ENCODE measurements around the gene RGS3. TPM values are rescaled to one million over a fixed set of nuclear protein-coding genes. Genes with fewer than 3 reads are reported as not detected.
A peak's percentile ranks its signal among the peaks of the same experiment; 100 is the strongest.

Gene RGS3
- total RNA-seq, 2 donors from 2014 or later: 170 to 202 TPM

DNA sequence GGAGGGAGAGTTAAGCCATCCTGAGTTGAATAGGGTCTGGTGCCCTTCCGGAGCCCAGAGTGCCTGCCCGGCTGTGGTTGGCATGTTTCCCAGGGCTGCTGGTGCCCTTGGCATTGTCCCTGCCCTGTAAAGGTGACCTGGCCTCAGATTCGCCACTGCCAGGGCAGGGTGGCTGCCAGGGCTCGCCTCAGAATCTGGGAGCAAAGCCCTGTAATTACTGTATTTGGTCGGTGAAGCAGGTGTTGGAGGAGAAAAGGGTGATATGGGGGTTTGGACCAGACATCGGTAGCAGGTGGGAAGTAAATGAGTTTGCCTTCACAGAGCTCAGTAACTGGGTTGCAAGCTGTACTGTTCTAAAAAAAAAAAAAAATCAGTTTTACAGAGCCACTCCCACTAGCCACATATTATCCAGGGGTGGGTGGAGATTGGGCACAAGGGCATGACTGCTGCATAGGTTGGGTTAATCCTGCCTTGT lies 47.6 kb downstream of the RGS3 start:
- Histone ChIP-seq H3K36me3 (peaks cover 21% of the 10 kb centered on the region), H3K4me1 (ENCODE audit: control insufficient read depth in 1 of 2, low read depth in 2 of 2) (peaks cover 18 to 47% of the 10 kb centered on the region in 2 donors), H3K27ac (peak overlapping the region; percentile 71 to 84)

DNA sequence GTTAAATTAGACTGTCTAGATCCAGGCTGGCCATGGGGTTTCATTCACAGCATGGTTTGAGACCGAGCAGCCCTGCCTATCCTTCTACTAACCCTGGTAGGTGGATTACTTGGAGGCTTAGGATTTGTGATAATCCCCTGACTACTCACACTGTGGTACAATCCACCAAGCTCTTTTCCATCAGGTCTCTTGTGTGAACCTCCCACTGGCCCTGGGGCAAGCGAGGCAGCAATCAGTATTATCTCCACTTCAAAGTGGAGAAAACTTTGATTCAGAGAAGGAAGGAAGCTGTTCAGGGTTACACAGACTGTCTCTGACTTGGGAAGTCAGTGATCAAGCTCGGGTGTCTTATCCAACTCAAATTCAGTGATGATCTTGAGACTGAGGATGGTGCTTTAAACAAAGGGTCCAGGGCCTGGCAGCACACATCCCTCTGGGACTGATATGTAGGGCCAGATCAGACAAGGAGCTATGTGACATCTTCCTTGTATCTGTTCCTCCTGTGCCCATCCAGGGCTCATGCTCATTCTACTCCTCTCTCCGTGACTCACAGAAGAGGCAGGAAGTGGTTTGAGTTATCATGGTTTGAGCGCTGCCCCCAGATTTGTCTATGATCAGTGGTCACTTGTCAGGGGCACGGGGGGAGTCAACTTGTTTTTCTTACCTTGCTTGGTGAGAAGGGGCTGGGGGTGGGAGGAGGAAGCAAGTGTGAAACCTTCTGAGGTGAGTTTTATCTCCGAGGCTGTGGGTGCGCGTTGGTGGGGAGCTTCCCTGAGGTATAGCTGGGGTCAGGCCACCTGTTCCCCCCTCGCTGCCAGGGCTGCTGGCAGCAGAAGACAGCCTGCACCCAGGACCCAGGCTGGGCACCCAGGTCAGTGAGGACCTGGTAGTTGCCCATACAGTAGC lies 48.6 kb downstream of the RGS3 start:
- TF ChIP-seq, protein P1, sequence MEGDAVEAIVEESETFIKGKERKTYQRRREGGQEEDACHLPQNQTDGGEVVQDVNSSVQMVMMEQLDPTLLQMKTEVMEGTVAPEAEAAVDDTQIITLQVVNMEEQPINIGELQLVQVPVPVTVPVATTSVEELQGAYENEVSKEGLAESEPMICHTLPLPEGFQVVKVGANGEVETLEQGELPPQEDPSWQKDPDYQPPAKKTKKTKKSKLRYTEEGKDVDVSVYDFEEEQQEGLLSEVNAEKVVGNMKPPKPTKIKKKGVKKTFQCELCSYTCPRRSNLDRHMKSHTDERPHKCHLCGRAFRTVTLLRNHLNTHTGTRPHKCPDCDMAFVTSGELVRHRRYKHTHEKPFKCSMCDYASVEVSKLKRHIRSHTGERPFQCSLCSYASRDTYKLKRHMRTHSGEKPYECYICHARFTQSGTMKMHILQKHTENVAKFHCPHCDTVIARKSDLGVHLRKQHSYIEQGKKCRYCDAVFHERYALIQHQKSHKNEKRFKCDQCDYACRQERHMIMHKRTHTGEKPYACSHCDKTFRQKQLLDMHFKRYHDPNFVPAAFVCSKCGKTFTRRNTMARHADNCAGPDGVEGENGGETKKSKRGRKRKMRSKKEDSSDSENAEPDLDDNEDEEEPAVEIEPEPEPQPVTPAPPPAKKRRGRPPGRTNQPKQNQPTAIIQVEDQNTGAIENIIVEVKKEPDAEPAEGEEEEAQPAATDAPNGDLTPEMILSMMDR (IDR thresholded peaks at IDR 0.05): no peak
- Histone ChIP-seq H3K9me3 (no peaks in the 10 kb centered on the region), H3K4me1 (ENCODE audit: control insufficient read depth in 1 of 2, low read depth in 2 of 2) (peaks cover 18 to 39% of the 10 kb centered on the region in 2 donors), H3K4me3 (no peak overlapping the region), H3K27me3 (replicated peaks; ENCODE audit: insufficient read depth) (no peaks in the 10 kb centered on the region), H3K27ac (peak overlapping the region; percentile 71 to 84), H3K36me3 (peaks cover 21% of the 10 kb centered on the region)
- DNase-seq (ENCODE audit: low spot score) (no peak), ATAC-seq (ENCODE audit: insufficient number of reproducible peaks, low FRiP score, low read depth) (no peak)

More for the DNA sequence above, 47.6 kb downstream of the RGS3 start:
- H3K4me3 ChIP-seq: no peak overlapping the region
- TF ChIP-seq, protein P1 (IDR thresholded peaks at IDR 0.05): no peak
- ATAC-seq (ENCODE audit: insufficient number of reproducible peaks, low FRiP score, low read depth): no peak
- no peak for DNase-seq (ENCODE audit: low spot score)
- H3K9me3 ChIP-seq: no peaks in the 10 kb centered on the region
- no peaks in the 10 kb centered on the region for H3K27me3 ChIP-seq (replicated peaks; ENCODE audit: insufficient read depth)

DNA sequence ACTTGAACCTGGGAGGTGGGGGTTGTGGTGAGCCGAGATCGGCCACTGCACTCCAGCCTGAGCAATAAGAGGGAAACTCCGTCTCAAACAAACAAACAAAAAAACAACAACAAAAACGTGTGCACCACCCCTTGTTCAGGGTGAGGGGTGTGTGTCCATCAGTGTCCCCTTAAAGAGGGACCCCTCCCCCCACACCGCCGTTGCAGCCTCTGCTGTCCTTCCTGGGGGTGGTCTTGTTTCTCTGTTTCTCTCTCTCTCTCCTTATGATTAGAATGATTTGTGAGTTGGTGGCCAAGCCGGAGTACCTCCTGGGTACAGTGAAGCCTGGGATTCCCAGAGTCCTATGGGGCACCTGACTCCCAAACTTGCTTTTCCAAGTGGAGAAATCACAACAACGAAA lies 49.6 kb downstream of the RGS3 start:
- no peak for ATAC-seq (ENCODE audit: insufficient number of reproducible peaks, low FRiP score, low read depth)
- H3K9me3 ChIP-seq: no peaks in the 10 kb centered on the region
- no peaks in the 10 kb centered on the region for H3K27me3 ChIP-seq (replicated peaks; ENCODE audit: insufficient read depth)
- no peak overlapping the region for H3K4me3 ChIP-seq
- peak overlapping the region in 1 of 2 donors; percentile 15 for H3K27ac ChIP-seq
- peaks cover 18% of the 10 kb centered on the region for H3K36me3 ChIP-seq
- DNase-seq (ENCODE audit: low spot score): no peak
- peaks cover 18 to 38% of the 10 kb centered on the region in 2 donors for H3K4me1 ChIP-seq (ENCODE audit: control insufficient read depth in 1 of 2, low read depth in 2 of 2)
- TF ChIP-seq, protein P1 (IDR thresholded peaks at IDR 0.05): no peak

DNA sequence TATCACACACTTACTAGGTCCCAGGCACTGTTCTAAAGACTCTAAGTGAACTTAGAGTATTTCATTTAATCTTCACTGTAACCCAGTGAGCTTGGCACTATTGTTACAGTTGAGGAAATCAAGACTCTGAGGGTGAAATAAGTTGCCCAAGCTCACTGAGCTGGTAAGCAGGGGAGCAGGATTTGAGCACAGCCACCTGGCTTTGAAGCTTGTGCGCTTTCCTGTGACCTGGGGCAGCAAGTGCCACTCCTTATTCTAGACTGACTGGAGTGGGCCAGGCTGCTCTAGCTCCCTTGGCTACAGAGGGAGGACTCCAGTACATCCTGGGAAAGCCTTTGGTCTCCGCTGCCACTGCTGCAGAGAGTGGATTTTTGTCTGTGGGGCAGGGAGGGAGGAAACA lies 50.0 kb downstream of the RGS3 start:
- TF ChIP-seq, protein P1 (IDR thresholded peaks at IDR 0.05): no peak
- peaks cover 14% of the 10 kb centered on the region for H3K36me3 ChIP-seq

DNA sequence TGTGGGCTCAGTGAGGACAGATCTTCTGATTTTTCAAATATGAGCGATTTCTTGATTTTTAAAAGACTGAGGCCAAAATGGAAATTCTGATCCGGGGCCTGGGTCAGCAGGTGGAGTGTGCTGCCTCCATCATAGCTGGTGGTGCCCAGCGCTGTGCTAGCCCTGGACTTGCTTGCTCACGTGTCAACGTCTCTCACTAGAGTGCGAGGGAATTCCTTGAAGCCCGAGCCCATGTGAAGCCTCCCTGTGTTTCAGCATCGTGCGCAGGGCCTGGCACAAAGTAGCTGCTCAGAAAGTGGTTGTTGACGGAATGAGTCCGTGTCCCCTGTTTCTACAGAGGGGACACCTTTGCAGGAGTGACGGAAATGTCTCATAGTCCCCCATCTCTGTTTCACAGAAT lies 50.5 kb downstream of the RGS3 start:
- ATAC-seq (ENCODE audit: insufficient number of reproducible peaks, low FRiP score, low read depth) (no peak), DNase-seq (ENCODE audit: low spot score) (no peak)
- H3K4me3 ChIP-seq: no peak overlapping the region
- TF ChIP-seq, protein P1 (IDR thresholded peaks at IDR 0.05): no peak
- no peaks in the 10 kb centered on the region for H3K9me3 ChIP-seq
- H3K27ac ChIP-seq: no peak overlapping the region
- no peaks in the 10 kb centered on the region for H3K27me3 ChIP-seq (replicated peaks; ENCODE audit: insufficient read depth)
- peaks cover 23 to 36% of the 10 kb centered on the region in 2 donors for H3K4me1 ChIP-seq (ENCODE audit: control insufficient read depth in 1 of 2, low read depth in 2 of 2)
- peaks cover 13% of the 10 kb centered on the region for H3K36me3 ChIP-seq

More for the DNA sequence above, 50.0 kb downstream of the RGS3 start:
- no peak for DNase-seq (ENCODE audit: low spot score)
- H3K27me3 ChIP-seq (replicated peaks; ENCODE audit: insufficient read depth): no peaks in the 10 kb centered on the region
- H3K9me3 ChIP-seq: no peaks in the 10 kb centered on the region
- ATAC-seq (ENCODE audit: insufficient number of reproducible peaks, low FRiP score, low read depth): no peak
- H3K27ac ChIP-seq: peak overlapping the region in 1 of 2 donors; percentile 15
- H3K4me3 ChIP-seq: no peak overlapping the region
- peaks cover 20 to 36% of the 10 kb centered on the region in 2 donors for H3K4me1 ChIP-seq (ENCODE audit: control insufficient read depth in 1 of 2, low read depth in 2 of 2)

All from thoracic aorta (tissue), 2 donors.